ENCODE measurements around the gene ZNF138. TPM values are rescaled to one million over a fixed set of nuclear protein-coding genes. Genes with fewer than 3 reads are reported as not detected.

Gene ZNF138
- total and polyA plus RNA-seq, 10 of the 15 experiments (the other 5 are each of a cell fraction or from before 2014, with no cell fraction given) = 5.9 to 14.9 (median 12.4) TPM

GRCh38 chr7:64874562-64875250 is 80.5 kb downstream of the ZNF138 start:
- no peaks in the 10 kb centered on the region for H3K36me3 ChIP-seq (ENCODE audit: control insufficient read depth in 2 of 2, insufficient read depth in 2 of 2, low read length in 1 of 2)
- in situ Hi-C loops (cut with MboI) = no loop called here
- FAIRE-seq (no peak), DNase-seq (ENCODE audit: low read depth, low spot score) (no peak), ATAC-seq (no peak)
- TF ChIP-seq NFYB (IDR thresholded peaks at IDR 0.05; ENCODE audit: insufficient read depth, low read depth, low read length) = no peak
- TF ChIP-seq MEF2B (IDR thresholded peaks at IDR 0.05; ENCODE audit: partially characterized antibody, poor library complexity, severe bottlenecking) = no peak
- TF ChIP-seq KLF5 (IDR thresholded peaks at IDR 0.05; ENCODE audit: partially characterized antibody) = no peak
- TF ChIP-seq GABPA (IDR thresholded peaks at IDR 0.05; ENCODE audit: low read depth) = no peak
- TF ChIP-seq JUNB (IDR thresholded peaks at IDR 0.05) = no peak
- no peak for TF ChIP-seq FOS (IDR thresholded peaks at IDR 0.05; ENCODE audit: borderline replicate concordance, extremely low read depth, insufficient read length)
- TF ChIP-seq, protein P1, sequence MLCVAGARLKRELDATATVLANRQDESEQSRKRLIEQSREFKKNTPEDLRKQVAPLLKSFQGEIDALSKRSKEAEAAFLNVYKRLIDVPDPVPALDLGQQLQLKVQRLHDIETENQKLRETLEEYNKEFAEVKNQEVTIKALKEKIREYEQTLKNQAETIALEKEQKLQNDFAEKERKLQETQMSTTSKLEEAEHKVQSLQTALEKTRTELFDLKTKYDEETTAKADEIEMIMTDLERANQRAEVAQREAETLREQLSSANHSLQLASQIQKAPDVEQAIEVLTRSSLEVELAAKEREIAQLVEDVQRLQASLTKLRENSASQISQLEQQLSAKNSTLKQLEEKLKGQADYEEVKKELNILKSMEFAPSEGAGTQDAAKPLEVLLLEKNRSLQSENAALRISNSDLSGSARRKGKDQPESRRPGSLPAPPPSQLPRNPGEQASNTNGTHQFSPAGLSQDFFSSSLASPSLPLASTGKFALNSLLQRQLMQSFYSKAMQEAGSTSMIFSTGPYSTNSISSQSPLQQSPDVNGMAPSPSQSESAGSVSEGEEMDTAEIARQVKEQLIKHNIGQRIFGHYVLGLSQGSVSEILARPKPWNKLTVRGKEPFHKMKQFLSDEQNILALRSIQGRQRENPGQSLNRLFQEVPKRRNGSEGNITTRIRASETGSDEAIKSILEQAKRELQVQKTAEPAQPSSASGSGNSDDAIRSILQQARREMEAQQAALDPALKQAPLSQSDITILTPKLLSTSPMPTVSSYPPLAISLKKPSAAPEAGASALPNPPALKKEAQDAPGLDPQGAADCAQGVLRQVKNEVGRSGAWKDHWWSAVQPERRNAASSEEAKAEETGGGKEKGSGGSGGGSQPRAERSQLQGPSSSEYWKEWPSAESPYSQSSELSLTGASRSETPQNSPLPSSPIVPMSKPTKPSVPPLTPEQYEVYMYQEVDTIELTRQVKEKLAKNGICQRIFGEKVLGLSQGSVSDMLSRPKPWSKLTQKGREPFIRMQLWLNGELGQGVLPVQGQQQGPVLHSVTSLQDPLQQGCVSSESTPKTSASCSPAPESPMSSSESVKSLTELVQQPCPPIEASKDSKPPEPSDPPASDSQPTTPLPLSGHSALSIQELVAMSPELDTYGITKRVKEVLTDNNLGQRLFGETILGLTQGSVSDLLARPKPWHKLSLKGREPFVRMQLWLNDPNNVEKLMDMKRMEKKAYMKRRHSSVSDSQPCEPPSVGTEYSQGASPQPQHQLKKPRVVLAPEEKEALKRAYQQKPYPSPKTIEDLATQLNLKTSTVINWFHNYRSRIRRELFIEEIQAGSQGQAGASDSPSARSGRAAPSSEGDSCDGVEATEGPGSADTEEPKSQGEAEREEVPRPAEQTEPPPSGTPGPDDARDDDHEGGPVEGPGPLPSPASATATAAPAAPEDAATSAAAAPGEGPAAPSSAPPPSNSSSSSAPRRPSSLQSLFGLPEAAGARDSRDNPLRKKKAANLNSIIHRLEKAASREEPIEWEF (IDR thresholded peaks at IDR 0.05; ENCODE audit: insufficient replicate concordance, low read depth, low read length) = no peak
- no peak for TF ChIP-seq GATAD2B (conservative IDR thresholded peaks at IDR 0.05; ENCODE audit: low read depth)
- TF ChIP-seq, protein P2, sequence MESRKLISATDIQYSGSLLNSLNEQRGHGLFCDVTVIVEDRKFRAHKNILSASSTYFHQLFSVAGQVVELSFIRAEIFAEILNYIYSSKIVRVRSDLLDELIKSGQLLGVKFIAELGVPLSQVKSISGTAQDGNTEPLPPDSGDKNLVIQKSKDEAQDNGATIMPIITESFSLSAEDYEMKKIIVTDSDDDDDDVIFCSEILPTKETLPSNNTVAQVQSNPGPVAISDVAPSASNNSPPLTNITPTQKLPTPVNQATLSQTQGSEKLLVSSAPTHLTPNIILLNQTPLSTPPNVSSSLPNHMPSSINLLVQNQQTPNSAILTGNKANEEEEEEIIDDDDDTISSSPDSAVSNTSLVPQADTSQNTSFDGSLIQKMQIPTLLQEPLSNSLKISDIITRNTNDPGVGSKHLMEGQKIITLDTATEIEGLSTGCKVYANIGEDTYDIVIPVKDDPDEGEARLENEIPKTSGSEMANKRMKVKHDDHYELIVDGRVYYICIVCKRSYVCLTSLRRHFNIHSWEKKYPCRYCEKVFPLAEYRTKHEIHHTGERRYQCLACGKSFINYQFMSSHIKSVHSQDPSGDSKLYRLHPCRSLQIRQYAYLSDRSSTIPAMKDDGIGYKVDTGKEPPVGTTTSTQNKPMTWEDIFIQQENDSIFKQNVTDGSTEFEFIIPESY (IDR thresholded peaks at IDR 0.05) = no peak
- TF ChIP-seq, protein P3, sequence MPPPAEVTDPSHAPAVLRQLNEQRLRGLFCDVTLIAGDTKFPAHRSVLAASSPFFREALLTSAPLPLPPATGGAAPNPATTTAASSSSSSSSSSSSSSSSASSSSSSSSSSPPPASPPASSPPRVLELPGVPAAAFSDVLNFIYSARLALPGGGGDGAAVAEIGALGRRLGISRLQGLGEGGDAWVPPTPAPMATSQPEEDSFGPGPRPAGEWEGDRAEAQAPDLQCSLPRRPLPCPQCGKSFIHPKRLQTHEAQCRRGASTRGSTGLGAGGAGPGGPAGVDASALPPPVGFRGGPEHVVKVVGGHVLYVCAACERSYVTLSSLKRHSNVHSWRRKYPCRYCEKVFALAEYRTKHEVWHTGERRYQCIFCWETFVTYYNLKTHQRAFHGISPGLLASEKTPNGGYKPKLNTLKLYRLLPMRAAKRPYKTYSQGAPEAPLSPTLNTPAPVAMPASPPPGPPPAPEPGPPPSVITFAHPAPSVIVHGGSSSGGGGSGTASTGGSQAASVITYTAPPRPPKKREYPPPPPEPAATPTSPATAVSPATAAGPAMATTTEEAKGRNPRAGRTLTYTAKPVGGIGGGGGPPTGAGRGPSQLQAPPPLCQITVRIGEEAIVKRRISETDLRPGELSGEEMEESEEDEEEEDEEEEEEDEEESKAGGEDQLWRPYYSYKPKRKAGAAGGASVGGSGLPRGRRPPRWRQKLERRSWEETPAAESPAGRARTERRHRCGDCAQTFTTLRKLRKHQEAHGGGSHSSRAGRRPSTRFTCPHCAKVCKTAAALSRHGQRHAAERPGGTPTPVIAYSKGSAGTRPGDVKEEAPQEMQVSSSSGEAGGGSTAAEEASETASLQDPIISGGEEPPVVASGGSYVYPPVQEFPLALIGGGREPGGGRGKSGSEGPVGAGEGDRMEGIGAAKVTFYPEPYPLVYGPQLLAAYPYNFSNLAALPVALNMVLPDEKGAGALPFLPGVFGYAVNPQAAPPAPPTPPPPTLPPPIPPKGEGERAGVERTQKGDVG (CRISPR knock-in tag; IDR thresholded peaks at IDR 0.05) = no peak
- no peak for TF ChIP-seq SMAD1 (IDR thresholded peaks at IDR 0.05; ENCODE audit: low read depth, partially characterized antibody)
- no peaks in the 10 kb centered on the region for H4K20me1 ChIP-seq (ENCODE audit: control insufficient read depth, insufficient read depth)
- no peak overlapping the region for H2AFZ ChIP-seq (ENCODE audit: control insufficient read depth, low read depth, low read length)
- H3K4me2 ChIP-seq (ENCODE audit: control insufficient read depth, insufficient read depth) = no peak overlapping the region
- H3K9me3 ChIP-seq (replicated peaks; ENCODE audit: control insufficient read depth, insufficient read depth, low read length) = peaks cover 2% of the 10 kb centered on the region; the same call in 2 of the 3 replicates
- H3K9ac ChIP-seq (ENCODE audit: control insufficient read depth, insufficient read depth, low read length) = no peak overlapping the region
- SMC1A ChIA-PET (ENCODE audit: uncharacterized antibody, unreplicated experiment) = no interaction called here
- no peaks in the 10 kb centered on the region for H3K79me2 ChIP-seq (ENCODE audit: control insufficient read depth, insufficient read depth, low read length)
- RAD21 ChIA-PET (ENCODE audit: unreplicated experiment) = no interaction called here
- no peaks in the 10 kb centered on the region for H3K27me3 ChIP-seq (replicated peaks in 1 of 2; ENCODE audit: control insufficient read depth in 2 of 2, insufficient read depth in 2 of 2, low read length in 1 of 2)
- no peak overlapping the region for H3K27ac ChIP-seq (ENCODE audit: control insufficient read depth, insufficient read depth)
- CTCF ChIA-PET = no interaction called here
- intact Hi-C loops (cut with micrococcal nuclease; ENCODE audit: unreplicated experiment) = no loop called here
- WGBS (ENCODE audit: insufficient coverage, insufficient replicate concordance, low lambda C conversion rate, missing lambda C conversion rate) = 61% methylated on average over 23 of the region's 23 CpGs
- H3K4me3 ChIP-seq = no peak overlapping the region
- POLR2A ChIA-PET = no interaction called here
- no peaks in the 10 kb centered on the region for H3K4me1 ChIP-seq (ENCODE audit: control insufficient read depth, insufficient read depth, low read length)
- BruUV-seq (replicated peaks) = no TSS peak
